ENCODE measurements around the gene PLCB1. TPM values are rescaled to one million over a fixed set of nuclear protein-coding genes. Genes with fewer than 3 reads are reported as not detected.

PLCB1 gene
- total RNA-seq, 1 experiment from 2014 or later, result not detected

DNA sequence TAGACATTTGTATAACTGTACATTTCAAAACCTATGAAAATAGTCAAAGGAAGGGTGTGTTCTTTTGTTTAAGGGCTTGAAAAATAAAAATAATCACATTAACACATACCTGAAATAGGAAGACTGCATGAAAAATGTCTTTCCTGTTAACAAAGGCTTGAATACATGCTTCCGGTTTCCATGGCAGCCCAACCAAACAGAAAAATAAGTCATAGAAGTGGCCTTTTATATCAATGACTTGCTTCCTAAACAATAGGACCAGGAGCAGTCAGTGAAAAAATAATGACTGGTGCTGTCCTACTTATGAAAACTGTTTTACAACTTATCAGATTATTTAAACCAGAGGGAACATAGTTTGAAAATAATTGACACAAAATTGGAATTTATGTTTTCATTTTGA is 524.3 kb downstream of the PLCB1 start:
- Histone ChIP-seq H3K4me3 (no peak overlapping the region), H3F3A (ENCODE audit: insufficient read depth, low read depth) (no peaks in the 10 kb centered on the region), H3K27me3 (ENCODE audit: insufficient read depth, low read depth) (peaks cover 7% of the 10 kb centered on the region; the same call in 1 of the 2 replicates), H4K20me1 (ENCODE audit: insufficient read depth) (no peaks in the 10 kb centered on the region), H2AFZ (no peak overlapping the region), H3K9me2 (ENCODE audit: insufficient read depth) (no peaks in the 10 kb centered on the region), H3K79me2 (ENCODE audit: low read depth) (no peaks in the 10 kb centered on the region), H3K27ac (no peak overlapping the region), H3K4me2 (no peak overlapping the region), H3K9me3 (ENCODE audit: insufficient read depth, low read depth) (no peaks in the 10 kb centered on the region), H3K36me3 (ENCODE audit: low read depth) (no peaks in the 10 kb centered on the region), H3K4me1 (replicated peaks; ENCODE audit: insufficient read depth) (no peaks in the 10 kb centered on the region)
- POLR2A ChIA-PET (ENCODE audit: unreplicated experiment), result no interaction called here
- BruUV-seq (replicated peaks), result no TSS peak
- intact Hi-C loops (cut with micrococcal nuclease; ENCODE audit: unreplicated experiment), result no loop called here
- CTCF ChIA-PET, result no interaction called here
- TF ChIP-seq, protein P1, sequence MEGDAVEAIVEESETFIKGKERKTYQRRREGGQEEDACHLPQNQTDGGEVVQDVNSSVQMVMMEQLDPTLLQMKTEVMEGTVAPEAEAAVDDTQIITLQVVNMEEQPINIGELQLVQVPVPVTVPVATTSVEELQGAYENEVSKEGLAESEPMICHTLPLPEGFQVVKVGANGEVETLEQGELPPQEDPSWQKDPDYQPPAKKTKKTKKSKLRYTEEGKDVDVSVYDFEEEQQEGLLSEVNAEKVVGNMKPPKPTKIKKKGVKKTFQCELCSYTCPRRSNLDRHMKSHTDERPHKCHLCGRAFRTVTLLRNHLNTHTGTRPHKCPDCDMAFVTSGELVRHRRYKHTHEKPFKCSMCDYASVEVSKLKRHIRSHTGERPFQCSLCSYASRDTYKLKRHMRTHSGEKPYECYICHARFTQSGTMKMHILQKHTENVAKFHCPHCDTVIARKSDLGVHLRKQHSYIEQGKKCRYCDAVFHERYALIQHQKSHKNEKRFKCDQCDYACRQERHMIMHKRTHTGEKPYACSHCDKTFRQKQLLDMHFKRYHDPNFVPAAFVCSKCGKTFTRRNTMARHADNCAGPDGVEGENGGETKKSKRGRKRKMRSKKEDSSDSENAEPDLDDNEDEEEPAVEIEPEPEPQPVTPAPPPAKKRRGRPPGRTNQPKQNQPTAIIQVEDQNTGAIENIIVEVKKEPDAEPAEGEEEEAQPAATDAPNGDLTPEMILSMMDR (conservative IDR thresholded peaks at IDR 0.05), result no peak
- TF ChIP-seq EZH2 (IDR thresholded peaks at IDR 0.05; ENCODE audit: low read depth), result no peak
- DNase-seq, result no peak

DNA sequence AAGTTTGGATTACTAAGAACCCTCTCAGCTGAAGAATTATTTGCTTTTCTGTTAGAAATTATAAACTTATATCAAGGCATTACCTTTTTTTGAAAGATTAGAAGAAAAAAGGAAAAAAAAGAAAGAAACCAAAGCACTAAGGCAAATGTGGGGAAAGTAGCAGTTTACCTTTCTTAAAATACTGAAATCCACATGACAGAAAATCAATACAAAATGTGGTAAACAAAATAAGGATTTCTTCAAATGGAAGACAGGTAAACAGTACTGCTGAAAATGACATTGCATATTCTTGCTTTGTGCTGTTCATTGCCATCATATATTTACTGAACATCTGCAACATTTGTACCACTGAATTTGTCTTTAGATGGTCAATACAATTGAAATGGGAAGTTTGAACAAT is 525.6 kb downstream of the PLCB1 start:
- intact Hi-C loops (cut with micrococcal nuclease; ENCODE audit: unreplicated experiment), result no loop called here

DNA sequence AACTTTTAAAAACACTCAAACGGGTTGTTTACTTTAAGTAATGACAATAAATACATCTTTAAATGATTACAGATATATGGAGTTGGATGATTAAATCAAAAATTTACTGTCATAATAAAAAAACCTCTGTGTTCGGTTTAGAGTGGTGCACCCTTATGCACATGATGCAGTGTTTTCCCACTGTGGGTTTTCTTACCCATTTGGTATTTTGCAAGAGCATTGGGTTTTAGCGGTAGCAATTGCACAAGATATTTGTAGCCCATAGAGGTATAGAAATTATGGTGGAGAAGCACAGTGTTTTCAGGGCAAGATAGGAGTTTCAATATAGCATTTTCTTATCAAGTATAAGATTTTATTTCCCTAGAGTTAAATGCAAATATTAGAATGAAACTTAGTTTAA is 526.0 kb downstream of the PLCB1 start:
- intact Hi-C loops (cut with micrococcal nuclease; ENCODE audit: unreplicated experiment), result no loop called here
- DNase-seq, result no peak
- Histone ChIP-seq H3F3A (ENCODE audit: insufficient read depth, low read depth) (no peaks in the 10 kb centered on the region), H3K36me3 (ENCODE audit: low read depth) (no peaks in the 10 kb centered on the region), H3K27me3 (ENCODE audit: insufficient read depth, low read depth) (no peaks in the 10 kb centered on the region; the same call in 1 of the 2 replicates), H3K9me3 (ENCODE audit: insufficient read depth, low read depth) (no peaks in the 10 kb centered on the region), H3K4me1 (replicated peaks; ENCODE audit: insufficient read depth) (no peaks in the 10 kb centered on the region), H3K27ac (no peak overlapping the region), H3K79me2 (ENCODE audit: low read depth) (no peaks in the 10 kb centered on the region), H2AFZ (no peak overlapping the region), H3K9me2 (ENCODE audit: insufficient read depth) (no peaks in the 10 kb centered on the region), H4K20me1 (ENCODE audit: insufficient read depth) (no peaks in the 10 kb centered on the region), H3K4me2 (no peak overlapping the region), H3K4me3 (no peak overlapping the region)
- TF ChIP-seq, protein P1 (conservative IDR thresholded peaks at IDR 0.05), result no peak
- no peak for TF ChIP-seq EZH2 (IDR thresholded peaks at IDR 0.05; ENCODE audit: low read depth)
- ChIA-PET POLR2A (ENCODE audit: unreplicated experiment) (no interaction called here), CTCF (no interaction called here)
- BruUV-seq (replicated peaks), result no TSS peak

More for the DNA sequence above, 525.6 kb downstream of the PLCB1 start:
- Histone ChIP-seq H3K36me3 (ENCODE audit: low read depth) (no peaks in the 10 kb centered on the region), H2AFZ (no peak overlapping the region), H3F3A (ENCODE audit: insufficient read depth, low read depth) (no peaks in the 10 kb centered on the region), H3K4me2 (no peak overlapping the region), H3K9me2 (ENCODE audit: insufficient read depth) (no peaks in the 10 kb centered on the region), H3K27ac (no peak overlapping the region), H3K79me2 (ENCODE audit: low read depth) (no peaks in the 10 kb centered on the region), H3K4me3 (no peak overlapping the region), H3K4me1 (replicated peaks; ENCODE audit: insufficient read depth) (no peaks in the 10 kb centered on the region), H4K20me1 (ENCODE audit: insufficient read depth) (no peaks in the 10 kb centered on the region), H3K27me3 (ENCODE audit: insufficient read depth, low read depth) (no peaks in the 10 kb centered on the region; the same call in 1 of the 2 replicates), H3K9me3 (ENCODE audit: insufficient read depth, low read depth) (no peaks in the 10 kb centered on the region)
- POLR2A ChIA-PET (ENCODE audit: unreplicated experiment), result no interaction called here
- no peak for TF ChIP-seq EZH2 (IDR thresholded peaks at IDR 0.05; ENCODE audit: low read depth)
- TF ChIP-seq, protein P1 (conservative IDR thresholded peaks at IDR 0.05), result no peak
- no TSS peak for BruUV-seq (replicated peaks)
- CTCF ChIA-PET, result no interaction called here
- no peak for DNase-seq

Data from PC-9 (cell line).